SU-DHL-6 (cell line): ENCODE results near the gene NEXMIF.

Source experiments
- EZH2phosphoT487 ChIP-seq: fragments of 200-600 bp; sonication (generic), shearing (Covaris generic); conservative IDR thresholded peaks from 2 replicates; pipeline ENCODE4 v1.6.1; 2018; ENCODE audit warnings: mild to moderate bottlenecking, antibody characterized with exemption, low read length, moderate library complexity, mixed read lengths
- TF ChIP-seq, protein P1 (sequence below): fragments of 200-600 bp; sonication (generic); IDR thresholded peaks from one replicate; pipeline ENCODE4 v1.5.1; 2017; ENCODE audit warnings: antibody characterized with exemption, mild to moderate bottlenecking, low read length, moderate library complexity; ENCODE audit not compliant: insufficient read depth, poor library complexity, severe bottlenecking

DNA sequence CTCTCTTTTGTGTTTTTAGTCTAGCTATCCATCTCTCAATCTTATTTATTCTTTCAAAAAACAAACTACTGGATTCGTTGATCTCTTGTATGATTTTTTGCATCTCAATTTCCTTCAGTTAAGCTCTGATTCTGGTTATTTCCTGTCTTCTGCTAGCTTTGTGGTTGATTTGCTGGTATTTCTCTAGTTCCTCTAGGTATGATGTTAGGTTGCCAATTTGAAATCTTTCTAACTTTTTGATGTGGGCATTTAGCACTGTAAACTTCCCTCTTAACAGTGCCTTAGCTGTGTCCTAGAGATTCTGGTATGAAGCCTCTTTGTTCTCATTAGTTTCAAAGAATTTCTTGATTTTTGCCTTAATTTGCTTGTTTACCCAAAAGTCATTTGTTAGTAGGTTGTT, 15.2 kb upstream of the NEXMIF start:
- TF ChIP-seq, protein P1, sequence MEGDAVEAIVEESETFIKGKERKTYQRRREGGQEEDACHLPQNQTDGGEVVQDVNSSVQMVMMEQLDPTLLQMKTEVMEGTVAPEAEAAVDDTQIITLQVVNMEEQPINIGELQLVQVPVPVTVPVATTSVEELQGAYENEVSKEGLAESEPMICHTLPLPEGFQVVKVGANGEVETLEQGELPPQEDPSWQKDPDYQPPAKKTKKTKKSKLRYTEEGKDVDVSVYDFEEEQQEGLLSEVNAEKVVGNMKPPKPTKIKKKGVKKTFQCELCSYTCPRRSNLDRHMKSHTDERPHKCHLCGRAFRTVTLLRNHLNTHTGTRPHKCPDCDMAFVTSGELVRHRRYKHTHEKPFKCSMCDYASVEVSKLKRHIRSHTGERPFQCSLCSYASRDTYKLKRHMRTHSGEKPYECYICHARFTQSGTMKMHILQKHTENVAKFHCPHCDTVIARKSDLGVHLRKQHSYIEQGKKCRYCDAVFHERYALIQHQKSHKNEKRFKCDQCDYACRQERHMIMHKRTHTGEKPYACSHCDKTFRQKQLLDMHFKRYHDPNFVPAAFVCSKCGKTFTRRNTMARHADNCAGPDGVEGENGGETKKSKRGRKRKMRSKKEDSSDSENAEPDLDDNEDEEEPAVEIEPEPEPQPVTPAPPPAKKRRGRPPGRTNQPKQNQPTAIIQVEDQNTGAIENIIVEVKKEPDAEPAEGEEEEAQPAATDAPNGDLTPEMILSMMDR: no peak
- TF ChIP-seq EZH2phosphoT487: no peak
